Measurements from ENCODE around the gene INAFM1.

DNA sequence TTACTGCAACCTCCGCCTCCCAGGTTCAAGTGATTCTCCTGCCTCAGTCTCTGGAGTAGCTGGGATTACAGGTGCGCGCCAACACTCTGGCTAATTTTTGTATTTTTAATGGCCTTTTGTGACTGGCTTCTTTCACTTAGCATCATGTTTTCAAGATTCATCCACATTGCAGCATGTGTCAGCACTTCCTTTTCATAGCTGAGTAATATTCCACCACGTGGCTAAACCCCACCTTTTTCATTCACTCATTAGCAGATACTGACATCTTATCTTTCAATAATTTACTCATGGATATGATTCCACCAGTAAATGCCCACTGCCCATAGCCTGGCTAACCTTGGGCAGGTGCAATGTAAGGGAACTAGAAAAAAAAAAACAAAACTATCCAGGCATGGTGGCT, 41.8 kb downstream of the INAFM1 start:
- TF ChIP-seq, protein P1, sequence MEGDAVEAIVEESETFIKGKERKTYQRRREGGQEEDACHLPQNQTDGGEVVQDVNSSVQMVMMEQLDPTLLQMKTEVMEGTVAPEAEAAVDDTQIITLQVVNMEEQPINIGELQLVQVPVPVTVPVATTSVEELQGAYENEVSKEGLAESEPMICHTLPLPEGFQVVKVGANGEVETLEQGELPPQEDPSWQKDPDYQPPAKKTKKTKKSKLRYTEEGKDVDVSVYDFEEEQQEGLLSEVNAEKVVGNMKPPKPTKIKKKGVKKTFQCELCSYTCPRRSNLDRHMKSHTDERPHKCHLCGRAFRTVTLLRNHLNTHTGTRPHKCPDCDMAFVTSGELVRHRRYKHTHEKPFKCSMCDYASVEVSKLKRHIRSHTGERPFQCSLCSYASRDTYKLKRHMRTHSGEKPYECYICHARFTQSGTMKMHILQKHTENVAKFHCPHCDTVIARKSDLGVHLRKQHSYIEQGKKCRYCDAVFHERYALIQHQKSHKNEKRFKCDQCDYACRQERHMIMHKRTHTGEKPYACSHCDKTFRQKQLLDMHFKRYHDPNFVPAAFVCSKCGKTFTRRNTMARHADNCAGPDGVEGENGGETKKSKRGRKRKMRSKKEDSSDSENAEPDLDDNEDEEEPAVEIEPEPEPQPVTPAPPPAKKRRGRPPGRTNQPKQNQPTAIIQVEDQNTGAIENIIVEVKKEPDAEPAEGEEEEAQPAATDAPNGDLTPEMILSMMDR (conservative IDR thresholded peaks at IDR 0.05 in 1 of 2, IDR thresholded peaks at IDR 0.05 in 1 of 2; ENCODE audit: extremely low read depth in 1 of 2, insufficient read depth in 1 of 2, low read depth in 1 of 2, low read length in 2 of 2), result no peak
- no peak for TF ChIP-seq EZH2 (IDR thresholded peaks at IDR 0.05; ENCODE audit: borderline replicate concordance, low read length)

All from mammary epithelial cell (primary cell).